ENCODE results near the gene MARK1.

The MARK1 gene

DNA sequence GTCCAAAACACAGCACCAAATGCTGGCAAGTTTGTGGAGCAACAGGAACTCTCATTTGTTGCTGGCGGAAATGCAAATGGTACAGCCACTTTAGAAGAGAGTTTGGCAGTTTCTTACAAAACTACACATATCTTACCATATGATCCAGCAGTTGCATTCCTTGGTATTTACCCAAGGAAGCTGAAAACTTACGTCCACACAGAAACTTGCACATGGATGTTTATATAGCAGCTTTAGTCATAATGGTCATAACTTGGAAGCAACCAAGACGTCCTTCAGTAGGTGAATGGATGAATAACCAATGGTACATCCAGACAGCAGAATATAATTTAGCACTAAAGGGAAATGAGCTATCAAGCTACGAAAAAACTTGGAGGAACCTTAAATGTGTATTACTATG, 66.4 kb downstream of the MARK1 start:
- ChIA-PET CTCF (no interaction called here), POLR2A (no interaction called here)
- Histone ChIP-seq H3K27ac (ENCODE audit: extremely low read depth, low read depth, low read length) (no peak overlapping the region), H3K4me3 (ENCODE audit: low read depth, low read length) (no peak overlapping the region), H3K4me1 (ENCODE audit: control insufficient read depth, insufficient read depth, low read length) (no peaks in the 10 kb centered on the region), H3K36me3 (ENCODE audit: control insufficient read depth in 2 of 2, insufficient read depth in 1 of 2, low read length in 2 of 2) (peaks cover 0 to 11% of the 10 kb centered on the region in 2 experiments; a peak in 1 of 3 replicates), H3K9me3 (ENCODE audit: control insufficient read depth, insufficient read depth, low read depth, low read length) (no peaks in the 10 kb centered on the region)
- TF ChIP-seq ZNF221 (tag by site-specific recombination; IDR thresholded peaks at IDR 0.05; ENCODE audit: borderline replicate concordance), result no peak
- no peak for TF ChIP-seq ZNF843 (tag by site-specific recombination; IDR thresholded peaks at IDR 0.05)
- TF ChIP-seq SP7 (tag by site-specific recombination; IDR thresholded peaks at IDR 0.05), result no peak
- no peak for TF ChIP-seq ZNF837 (tag by site-specific recombination; IDR thresholded peaks at IDR 0.05)
- TF ChIP-seq ZNF148 (tag by site-specific recombination; IDR thresholded peaks at IDR 0.05; ENCODE audit: borderline replicate concordance), result no peak
- no peak for TF ChIP-seq ZNF768 (tag by site-specific recombination; IDR thresholded peaks at IDR 0.05)

GRCh38 chr1:220595179-220595578, 67.2 kb downstream of the MARK1 start:
- TF ChIP-seq ZNF521 (tag by site-specific recombination; IDR thresholded peaks at IDR 0.05), result no peak
- TF ChIP-seq ZNF433 (tag by site-specific recombination; IDR thresholded peaks at IDR 0.05; ENCODE audit: low read depth), result no peak
- no peak for TF ChIP-seq ZNF830 (tag by site-specific recombination; IDR thresholded peaks at IDR 0.05; ENCODE audit: low read depth)
- TF ChIP-seq ZNF311 (tag by site-specific recombination; IDR thresholded peaks at IDR 0.05; ENCODE audit: borderline replicate concordance), result no peak
- no peak for TF ChIP-seq ZBTB49 (tag by site-specific recombination; IDR thresholded peaks at IDR 0.05; ENCODE audit: low read depth)
- Histone ChIP-seq H3K4me3 (ENCODE audit: low read depth, low read length) (no peak overlapping the region), H3K36me3 (ENCODE audit: control insufficient read depth in 2 of 2, insufficient read depth in 1 of 2, low read length in 2 of 2) (peaks cover 0 to 11% of the 10 kb centered on the region in 2 experiments; a peak in 1 of 3 replicates), H3K4me1 (ENCODE audit: control insufficient read depth, insufficient read depth, low read length) (no peaks in the 10 kb centered on the region), H3K9me3 (ENCODE audit: control insufficient read depth, insufficient read depth, low read depth, low read length) (no peaks in the 10 kb centered on the region), H3K27ac (ENCODE audit: extremely low read depth, low read depth, low read length) (no peak overlapping the region)
- POLR2A ChIA-PET, result no interaction called here
- CTCF ChIA-PET, result no interaction called here

DNA sequence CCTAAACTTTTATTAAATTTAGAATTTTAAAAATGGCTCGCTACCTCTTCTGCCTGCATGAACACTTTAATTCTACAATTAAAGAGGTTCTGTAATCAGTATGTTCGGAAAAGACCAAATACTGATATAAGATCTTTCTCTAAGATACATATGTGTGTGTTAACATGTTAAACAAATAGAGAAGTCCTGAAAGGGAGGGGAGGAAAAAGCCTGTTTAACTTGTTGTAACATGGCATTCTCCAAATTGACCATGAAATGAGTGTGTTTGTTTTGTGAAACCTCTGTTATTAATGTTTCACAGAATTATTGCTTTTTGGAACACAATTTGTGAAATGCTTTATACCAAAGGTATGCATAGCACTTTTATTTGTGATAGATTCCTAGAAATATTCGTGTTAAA, 77.0 kb downstream of the MARK1 start:
- Histone ChIP-seq H3K9me3 (ENCODE audit: control insufficient read depth, insufficient read depth, low read depth, low read length) (no peaks in the 10 kb centered on the region), H3K4me1 (ENCODE audit: control insufficient read depth, insufficient read depth, low read length) (no peaks in the 10 kb centered on the region), H3K27ac (ENCODE audit: extremely low read depth, low read depth, low read length) (no peak overlapping the region), H3K36me3 (ENCODE audit: control insufficient read depth in 2 of 2, insufficient read depth in 1 of 2, low read length in 2 of 2) (peaks cover 0 to 6% of the 10 kb centered on the region in 2 experiments; a peak in 1 of 3 replicates), H3K4me3 (ENCODE audit: low read depth, low read length) (no peak overlapping the region)
- CTCF ChIA-PET, result interaction anchor here (0.7 kb wide), 1 partner anchor 267 kb away, joined by 3 read pairs; no protein-coding TSS in a partner anchor
- no peak for TF ChIP-seq SP2 (tag by site-specific recombination; IDR thresholded peaks at IDR 0.05)
- TF ChIP-seq, protein P1, sequence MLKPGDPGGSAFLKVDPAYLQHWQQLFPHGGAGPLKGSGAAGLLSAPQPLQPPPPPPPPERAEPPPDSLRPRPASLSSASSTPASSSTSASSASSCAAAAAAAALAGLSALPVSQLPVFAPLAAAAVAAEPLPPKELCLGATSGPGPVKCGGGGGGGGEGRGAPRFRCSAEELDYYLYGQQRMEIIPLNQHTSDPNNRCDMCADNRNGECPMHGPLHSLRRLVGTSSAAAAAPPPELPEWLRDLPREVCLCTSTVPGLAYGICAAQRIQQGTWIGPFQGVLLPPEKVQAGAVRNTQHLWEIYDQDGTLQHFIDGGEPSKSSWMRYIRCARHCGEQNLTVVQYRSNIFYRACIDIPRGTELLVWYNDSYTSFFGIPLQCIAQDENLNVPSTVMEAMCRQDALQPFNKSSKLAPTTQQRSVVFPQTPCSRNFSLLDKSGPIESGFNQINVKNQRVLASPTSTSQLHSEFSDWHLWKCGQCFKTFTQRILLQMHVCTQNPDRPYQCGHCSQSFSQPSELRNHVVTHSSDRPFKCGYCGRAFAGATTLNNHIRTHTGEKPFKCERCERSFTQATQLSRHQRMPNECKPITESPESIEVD (tag by site-specific recombination; IDR thresholded peaks at IDR 0.05), result no peak
- no peak for TF ChIP-seq ZFP41 (tag by site-specific recombination; IDR thresholded peaks at IDR 0.05; ENCODE audit: borderline replicate concordance)
- POLR2A ChIA-PET, result no interaction called here

All from HEK293 (cell line).